ENCODE measurements around the gene KDM8. TPM values are rescaled to one million over a fixed set of nuclear protein-coding genes. Genes with fewer than 3 reads are reported as not detected.

KDM8 gene
- total RNA-seq, 1 experiment from 2014 or later = 7.9 TPM

DNA sequence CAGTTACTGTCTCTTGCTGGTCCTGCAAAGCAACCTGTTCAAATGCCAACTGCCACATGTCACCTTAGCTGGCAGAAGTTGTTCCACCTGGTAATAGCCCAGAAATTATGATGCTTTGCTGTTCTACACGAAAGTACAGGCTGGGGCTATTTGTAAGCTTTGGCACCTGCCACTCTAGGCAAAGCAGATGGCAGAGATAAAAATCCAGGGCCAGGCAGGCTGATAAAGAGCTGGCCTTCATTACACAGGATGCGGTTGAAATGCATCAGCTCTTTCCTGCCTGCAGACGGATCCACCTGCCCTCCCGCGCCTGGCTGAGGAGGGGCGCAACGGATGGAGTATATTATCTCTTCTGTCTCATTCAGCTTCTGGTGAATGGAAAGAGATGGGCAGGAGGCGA is 29.3 kb upstream of the KDM8 start:
- CTCF ChIA-PET = interaction anchor here (0.6 kb wide), 1 partner anchor 64 kb away, joined by 7 read pairs; no protein-coding TSS in a partner anchor
- Histone ChIP-seq H3K27ac (ENCODE audit: low read length) (no peak overlapping the region), H3K4me3 (ENCODE audit: low read depth in 2 of 2, low read length in 2 of 2) (no peak overlapping the region), H3K36me3 (ENCODE audit: control insufficient read depth, insufficient read depth, low read length) (no peaks in the 10 kb centered on the region), H3K27me3 (ENCODE audit: control insufficient read depth, insufficient read depth, low read length) (no peaks in the 10 kb centered on the region), H3K4me1 (ENCODE audit: control insufficient read depth, insufficient read depth, low read length) (no peaks in the 10 kb centered on the region), H3K9me3 (ENCODE audit: control insufficient read depth, insufficient read depth, low read depth, low read length) (no peaks in the 10 kb centered on the region)
- BruUV-seq (replicated peaks) = no TSS peak
- intact Hi-C loops (cut with micrococcal nuclease; ENCODE audit: unreplicated experiment) (no loop called here), in situ Hi-C loops (cut with HindIII; ENCODE audit: low pct_unique_long_range_greater_than_20kb, low sequenced_read_pairs) (no loop called here)
- no peak for TF ChIP-seq CTCF (IDR thresholded peaks at IDR 0.05)
- POLR2A ChIA-PET = no interaction called here
- DNase-seq (ENCODE audit: low read depth, low spot score) (no peak), ATAC-seq (no peak)

- no TSS peak for BruUV-seq (replicated peaks)
- Histone ChIP-seq H3K9me3 (ENCODE audit: control insufficient read depth, insufficient read depth, low read depth, low read length) (no peaks in the 10 kb centered on the region), H3K36me3 (ENCODE audit: control insufficient read depth, insufficient read depth, low read length) (no peaks in the 10 kb centered on the region), H3K4me3 (ENCODE audit: low read depth in 2 of 2, low read length in 2 of 2) (no peak overlapping the region), H3K27me3 (ENCODE audit: control insufficient read depth, insufficient read depth, low read length) (no peaks in the 10 kb centered on the region), H3K4me1 (ENCODE audit: control insufficient read depth, insufficient read depth, low read length) (no peaks in the 10 kb centered on the region), H3K27ac (ENCODE audit: low read length) (no peak overlapping the region)
- ATAC-seq (no peak), DNase-seq (ENCODE audit: low read depth, low spot score) (no peak)
- in situ Hi-C loops (cut with HindIII; ENCODE audit: low pct_unique_long_range_greater_than_20kb, low sequenced_read_pairs) = no loop called here
- ChIA-PET CTCF (no interaction called here), POLR2A (no interaction called here)
- intact Hi-C loops (cut with micrococcal nuclease; ENCODE audit: unreplicated experiment) = no loop called here
- TF ChIP-seq POLR2AphosphoS5 (IDR thresholded peaks at IDR 0.05; ENCODE audit: low read depth, low read length) (no peak), REST (IDR thresholded peaks at IDR 0.05; ENCODE audit: insufficient read depth in 1 of 2, low read depth in 2 of 2, low read length in 1 of 2) (no peak), TCF7L2 (IDR thresholded peaks at IDR 0.05; ENCODE audit: low read depth, low read length) (no peak)
These were observed 28.5 kb upstream of the KDM8 start for GRCh38 chr16:27174798-27175197.

GRCh38 chr16:27175888-27176287 is 27.4 kb upstream of the KDM8 start:
- BruUV-seq (replicated peaks) = no TSS peak
- Histone ChIP-seq H3K36me3 (ENCODE audit: control insufficient read depth, insufficient read depth, low read length) (no peaks in the 10 kb centered on the region), H3K9me3 (ENCODE audit: control insufficient read depth, insufficient read depth, low read depth, low read length) (no peaks in the 10 kb centered on the region), H3K27ac (ENCODE audit: low read length) (no peak overlapping the region), H3K27me3 (ENCODE audit: control insufficient read depth, insufficient read depth, low read length) (no peaks in the 10 kb centered on the region), H3K4me3 (ENCODE audit: low read depth in 2 of 2, low read length in 2 of 2) (no peak overlapping the region), H3K4me1 (ENCODE audit: control insufficient read depth, insufficient read depth, low read length) (no peaks in the 10 kb centered on the region)
- DNase-seq (ENCODE audit: low read depth, low spot score) = no peak
- intact Hi-C loops (cut with micrococcal nuclease; ENCODE audit: unreplicated experiment) (no loop called here), in situ Hi-C loops (cut with HindIII; ENCODE audit: low pct_unique_long_range_greater_than_20kb, low sequenced_read_pairs) (no loop called here)
- POLR2A ChIA-PET = no interaction called here
- no peak for TF ChIP-seq SIN3A (IDR thresholded peaks at IDR 0.05; ENCODE audit: borderline replicate concordance, insufficient read depth, low read depth, low read length)
- TF ChIP-seq REST (IDR thresholded peaks at IDR 0.05; ENCODE audit: insufficient read depth in 1 of 2, low read depth in 2 of 2, low read length in 1 of 2) = no peak
- TF ChIP-seq CTCF (IDR thresholded peaks at IDR 0.05) = no peak
- TF ChIP-seq POLR2AphosphoS5 (IDR thresholded peaks at IDR 0.05; ENCODE audit: low read depth, low read length) = no peak
- TF ChIP-seq TCF7L2 (IDR thresholded peaks at IDR 0.05; ENCODE audit: low read depth, low read length) = no peak
- CTCF ChIA-PET = no interaction called here
- ATAC-seq = no peak

Data from Panc1 (cell line).